GM19023 (cell line): ENCODE data around the gene MYO1C.
"Not testable (repeated sequence)": the region's sequence is repeated elsewhere in the genome, so short reads cannot be mapped to it uniquely, and the experiment has no call there.

ENCODE experiments used
- ATAC-seq: cut with Tn5 transposase; IDR thresholded peaks from one replicate; pipeline ENCODE4 v1.9.1; 2021; ENCODE audit warnings: mild to moderate bottlenecking, moderate library complexity; ENCODE audit not compliant: unreplicated experiment

Gene MYO1C

GRCh38 chr17:1509290-1509881 is 16.9 kb upstream of the MYO1C start:
- no peak for ATAC-seq

GRCh38 chr17:1508709-1509108 is 16.2 kb upstream of the MYO1C start:
- not testable (repeated sequence) for ATAC-seq

- no peak for ATAC-seq
Measured at GRCh38 chr17:1506649-1507267, 14.3 kb upstream of the MYO1C start.

GRCh38 chr17:1505586-1505985 is 13.1 kb upstream of the MYO1C start:
- ATAC-seq, result no peak

GRCh38 chr17:1504866-1505265 is 12.4 kb upstream of the MYO1C start:
- ATAC-seq, result no peak

- no peak for ATAC-seq
Measured at GRCh38 chr17:1503699-1504098, 11.2 kb upstream of the MYO1C start.

- no peak for ATAC-seq
Measured at GRCh38 chr17:1498869-1499268, 6.4 kb upstream of the MYO1C start.

GRCh38 chr17:1498233-1498632 is 5.7 kb upstream of the MYO1C start:
- ATAC-seq, result no peak

- ATAC-seq, result no peak
Measured at GRCh38 chr17:1497831-1498230, 5.3 kb upstream of the MYO1C start.

- ATAC-seq, result no peak
Measured at GRCh38 chr17:1496869-1497268, 4.4 kb upstream of the MYO1C start.

- ATAC-seq, result no peak
Measured at GRCh38 chr17:1495265-1495989, 2.9 kb upstream of the MYO1C start.

- no peak for ATAC-seq
Measured at GRCh38 chr17:1494736-1495253, 2.3 kb upstream of the MYO1C start.

- ATAC-seq, result no peak
Measured at GRCh38 chr17:1494203-1494602, 1.7 kb upstream of the MYO1C start.

- ATAC-seq, result no peak
Measured at GRCh38 chr17:1493291-1493980, 950 bp upstream of the MYO1C start.

- peak; percentile 51 for ATAC-seq
Measured at GRCh38 chr17:1491443-1492248, 840 bp downstream of the MYO1C start.

- peak; percentile 52 for ATAC-seq
Measured at GRCh38 chr17:1490643-1491442, 1.6 kb downstream of the MYO1C start.

GRCh38 chr17:1488826-1489270 is 3.6 kb downstream of the MYO1C start:
- no peak for ATAC-seq

GRCh38 chr17:1487939-1488825 is 4.3 kb downstream of the MYO1C start:
- no peak for ATAC-seq
